Central memory CD8-positive, alpha-beta T cell (primary cell): Measurements from ENCODE around the gene SMIM45.
A peak's percentile ranks its signal among the peaks of the same experiment; 100 is the strongest.

ENCODE experiments used
- ATAC-seq: fragments of 150-1000 bp; cut with Tn5 transposase; replicated peaks from 2 replicates; pipeline ENCODE4 v1.10.0; 2022; ENCODE audit warnings: mild to moderate bottlenecking, moderate FRiP score, moderate number of reproducible peaks; ENCODE audit not compliant: poor library complexity, severe bottlenecking; ENCODE audit errors: extremely low read depth
- DNase-seq, 2 donors: peaks; one replicate each; pipeline ENCODE4 v3.0.0; 2021; ENCODE audit warnings: low spot score in 2 of 2
- H3K27ac Mint-ChIP-seq: one replicate; pipeline ENCODE4 v1.8.0; 2022; ENCODE audit warnings: low read depth, mild to moderate bottlenecking, moderate library complexity, mixed read lengths
- H3K27me3 Mint-ChIP-seq: one replicate; pipeline ENCODE4 v1.8.0; 2022; ENCODE audit warnings: mixed read lengths
- H3K36me3 Mint-ChIP-seq: one replicate; pipeline ENCODE4 v1.8.0; 2022; ENCODE audit warnings: mild to moderate bottlenecking, moderate library complexity, mixed read lengths; ENCODE audit not compliant: insufficient read depth
- H3K4me1 Mint-ChIP-seq: one replicate; pipeline ENCODE4 v1.8.0; 2022; ENCODE audit warnings: mixed read lengths
- H3K4me3 Mint-ChIP-seq: one replicate; pipeline ENCODE4 v1.8.0; 2022; ENCODE audit warnings: mild to moderate bottlenecking, moderate library complexity, mixed read lengths
- H3K9me3 Mint-ChIP-seq: one replicate; pipeline ENCODE4 v1.8.0; 2022; ENCODE audit warnings: mixed read lengths

Gene SMIM45

DNA sequence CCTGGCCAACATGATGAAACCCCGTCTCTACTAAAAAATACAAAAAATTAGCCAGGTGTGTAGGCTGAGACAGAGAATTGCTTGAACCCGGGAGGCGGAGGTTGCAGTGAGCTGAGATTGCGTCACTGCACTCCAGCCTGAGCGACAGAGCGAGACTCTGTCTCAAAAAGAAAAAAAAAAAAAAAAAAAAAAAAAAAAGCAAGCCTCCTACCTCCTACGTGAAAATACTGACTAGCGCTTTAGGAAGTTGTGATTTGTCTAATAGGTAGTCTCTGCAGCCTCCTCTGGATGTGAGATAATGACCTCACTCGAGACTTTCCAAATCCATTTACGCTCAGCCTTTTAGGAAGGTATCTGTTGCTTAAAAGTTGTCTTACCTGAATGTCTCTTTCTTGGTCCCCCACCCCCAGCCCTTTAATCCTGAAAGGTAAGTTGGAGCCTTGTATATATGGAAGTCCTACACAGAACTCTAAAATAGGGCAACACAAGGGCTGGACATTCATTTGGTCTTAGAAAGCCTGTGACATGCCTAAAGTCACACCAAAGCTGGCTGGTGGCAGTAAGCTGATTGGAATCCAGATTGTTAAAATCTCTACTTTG is 22.8 kb downstream of the SMIM45 start:
- Mint-ChIP-seq H3K27ac (no peak overlapping the region), H3K4me3 (no peak overlapping the region), H3K36me3 (peaks cover 2% of the 10 kb centered on the region), H3K4me1 (peaks cover 15% of the 10 kb centered on the region), H3K9me3 (no peaks in the 10 kb centered on the region), H3K27me3 (peaks cover 71% of the 10 kb centered on the region)
- ATAC-seq: no peak
- DNase-seq: no peak

DNA sequence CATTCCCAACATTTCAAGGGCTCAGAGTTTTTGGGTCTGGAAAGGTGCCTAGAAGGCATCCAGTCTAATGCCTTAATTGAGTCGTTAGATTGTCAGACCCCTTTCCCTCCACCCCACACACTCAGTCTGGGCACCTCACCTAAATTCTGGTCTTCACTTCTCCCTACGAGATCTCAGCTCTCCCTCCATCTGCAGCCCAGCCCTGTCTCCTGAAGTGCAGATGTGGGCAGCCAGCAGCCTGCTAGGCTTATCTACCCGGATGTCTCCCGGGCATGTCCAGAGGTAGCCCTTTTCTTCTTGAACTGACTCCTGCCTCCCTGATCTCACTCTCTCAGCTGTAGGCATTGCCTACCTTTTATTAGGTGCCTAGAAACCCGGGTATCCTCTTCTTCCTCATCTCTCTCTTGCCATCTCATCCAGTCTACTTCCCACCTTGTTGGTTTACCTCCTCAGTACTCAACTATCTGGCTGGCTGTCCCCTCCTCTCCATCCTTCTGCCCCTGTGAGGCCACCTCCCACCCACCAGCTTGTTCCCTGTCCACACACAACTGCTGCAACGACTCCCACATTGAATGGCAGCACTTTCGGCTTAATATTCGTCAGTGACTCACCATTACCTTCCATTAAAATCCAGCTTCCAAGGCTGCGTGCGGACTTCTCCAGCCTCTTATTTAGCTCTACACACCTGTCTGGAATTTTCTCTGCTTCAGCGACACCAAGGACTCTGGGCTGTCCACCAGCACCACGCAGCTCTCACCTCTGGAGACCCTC is 23.5 kb downstream of the SMIM45 start:
- no peaks in the 10 kb centered on the region for H3K9me3 Mint-ChIP-seq
- ATAC-seq (no peak), DNase-seq (no peak)
- H3K4me1 Mint-ChIP-seq: peaks cover 15% of the 10 kb centered on the region
- H3K36me3 Mint-ChIP-seq: peaks cover 2% of the 10 kb centered on the region
- peaks cover 71% of the 10 kb centered on the region for H3K27me3 Mint-ChIP-seq
- H3K4me3 Mint-ChIP-seq: peak overlapping the region; percentile 51
- no peak overlapping the region for H3K27ac Mint-ChIP-seq

DNA sequence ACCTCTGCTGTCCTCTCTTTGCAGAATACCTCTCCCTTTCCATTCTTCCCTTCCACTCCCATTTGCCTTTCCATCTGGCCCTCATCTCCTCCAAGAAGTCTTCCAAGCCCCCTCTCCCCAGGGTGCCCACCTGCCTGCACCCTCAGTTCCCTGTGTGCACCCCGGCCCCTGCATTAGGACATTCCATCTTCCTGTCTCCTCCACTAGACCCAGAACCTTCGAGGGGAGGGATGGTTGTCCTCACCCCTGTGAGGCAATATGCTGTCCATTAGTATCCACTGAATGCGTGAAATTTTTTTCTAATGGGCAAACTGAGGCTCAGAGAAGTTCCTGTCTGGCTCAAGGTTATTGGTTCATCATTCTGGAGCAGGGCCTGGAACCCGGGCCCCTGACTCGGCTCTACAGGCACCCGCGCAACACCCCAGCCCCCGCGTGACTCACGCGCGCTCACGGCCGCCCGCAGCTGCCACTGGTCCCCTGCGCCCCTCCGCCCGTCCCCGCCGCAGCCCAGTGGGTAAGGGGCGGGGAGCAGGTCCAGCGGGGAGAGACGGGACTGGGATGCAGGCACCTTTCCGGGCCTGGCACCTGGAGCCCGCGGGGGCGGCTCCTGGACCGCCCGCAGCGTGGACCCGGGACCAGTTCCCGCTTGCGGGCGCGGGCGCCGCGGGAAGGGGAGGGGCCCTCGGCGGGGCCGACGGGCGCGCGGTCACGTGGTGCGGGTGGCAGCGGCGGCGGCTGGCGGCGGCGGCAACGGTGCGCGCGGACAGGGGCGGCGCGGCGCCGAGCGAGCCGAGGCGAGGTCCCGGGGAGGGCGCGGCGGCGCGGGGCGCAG is 24.3 kb downstream of the SMIM45 start:
- H3K27me3 Mint-ChIP-seq: peaks cover 63% of the 10 kb centered on the region
- ATAC-seq: peak; percentile 68

DNA sequence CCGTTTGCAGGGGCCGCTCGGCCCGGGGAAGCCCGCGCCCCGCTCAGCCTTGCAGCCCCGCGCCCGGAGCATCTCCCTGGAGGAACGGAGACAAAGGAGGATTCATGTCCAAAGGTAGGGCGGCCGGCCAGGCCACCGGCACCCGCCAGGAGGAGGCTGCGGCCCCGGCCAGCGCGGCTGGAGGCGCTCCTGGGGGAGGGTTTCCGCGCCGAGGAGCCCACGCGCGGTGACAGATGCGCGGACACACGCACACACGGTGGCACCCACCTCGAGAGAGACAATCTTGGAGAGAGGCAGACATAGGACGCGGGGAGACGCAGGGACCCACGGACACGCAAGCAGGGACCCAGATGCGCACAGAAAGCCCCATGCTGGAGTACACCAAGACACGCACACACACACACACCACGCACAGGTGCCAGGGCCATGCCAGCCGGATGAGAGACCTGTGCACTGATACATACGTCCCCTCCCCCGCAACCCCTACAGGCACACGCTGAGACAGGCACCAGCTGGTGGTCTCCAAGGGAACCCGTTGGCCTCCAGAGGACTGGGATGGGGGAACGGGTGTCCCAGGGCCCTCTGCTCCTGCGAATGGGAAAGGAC is 25.1 kb downstream of the SMIM45 start:
- Mint-ChIP-seq H3K4me3 (peak overlapping the region; percentile 50), H3K9me3 (no peaks in the 10 kb centered on the region), H3K27ac (no peak overlapping the region), H3K4me1 (peaks cover 15% of the 10 kb centered on the region), H3K36me3 (peaks cover 2% of the 10 kb centered on the region), H3K27me3 (peaks cover 55% of the 10 kb centered on the region)
- DNase-seq (no peak), ATAC-seq (no peak)

More for the DNA sequence above, 24.3 kb downstream of the SMIM45 start:
- peak overlapping the region; percentile 51 for H3K4me3 Mint-ChIP-seq
- H3K4me1 Mint-ChIP-seq: peaks cover 15% of the 10 kb centered on the region
- H3K36me3 Mint-ChIP-seq: peaks cover 2% of the 10 kb centered on the region
- H3K9me3 Mint-ChIP-seq: no peaks in the 10 kb centered on the region
- no peak for DNase-seq
- no peak overlapping the region for H3K27ac Mint-ChIP-seq

DNA sequence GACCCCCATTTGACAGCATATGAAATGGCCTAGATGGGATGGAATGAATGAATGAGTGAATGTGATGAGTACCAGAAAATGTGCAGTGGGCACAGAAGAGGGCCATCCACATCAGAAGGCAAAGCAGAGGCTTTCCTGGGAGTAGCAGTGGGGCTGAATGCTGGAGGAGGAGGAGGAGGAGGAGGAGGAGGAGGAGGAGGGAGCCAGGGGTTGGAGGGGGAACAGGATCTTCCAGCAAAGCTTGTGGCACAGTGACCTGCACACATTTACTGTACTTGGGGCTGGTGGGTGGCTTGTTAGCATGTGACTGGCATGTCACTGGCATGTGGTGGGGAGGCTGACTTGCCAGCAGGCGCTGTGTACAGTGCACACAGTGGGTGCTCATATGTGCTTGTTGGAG is 26.8 kb downstream of the SMIM45 start:
- Mint-ChIP-seq H3K4me3 (no peak overlapping the region), H3K36me3 (peaks cover 2% of the 10 kb centered on the region), H3K4me1 (peaks cover 15% of the 10 kb centered on the region), H3K27ac (no peak overlapping the region), H3K27me3 (peaks cover 41% of the 10 kb centered on the region), H3K9me3 (no peaks in the 10 kb centered on the region)
- DNase-seq (no peak), ATAC-seq (no peak)

DNA sequence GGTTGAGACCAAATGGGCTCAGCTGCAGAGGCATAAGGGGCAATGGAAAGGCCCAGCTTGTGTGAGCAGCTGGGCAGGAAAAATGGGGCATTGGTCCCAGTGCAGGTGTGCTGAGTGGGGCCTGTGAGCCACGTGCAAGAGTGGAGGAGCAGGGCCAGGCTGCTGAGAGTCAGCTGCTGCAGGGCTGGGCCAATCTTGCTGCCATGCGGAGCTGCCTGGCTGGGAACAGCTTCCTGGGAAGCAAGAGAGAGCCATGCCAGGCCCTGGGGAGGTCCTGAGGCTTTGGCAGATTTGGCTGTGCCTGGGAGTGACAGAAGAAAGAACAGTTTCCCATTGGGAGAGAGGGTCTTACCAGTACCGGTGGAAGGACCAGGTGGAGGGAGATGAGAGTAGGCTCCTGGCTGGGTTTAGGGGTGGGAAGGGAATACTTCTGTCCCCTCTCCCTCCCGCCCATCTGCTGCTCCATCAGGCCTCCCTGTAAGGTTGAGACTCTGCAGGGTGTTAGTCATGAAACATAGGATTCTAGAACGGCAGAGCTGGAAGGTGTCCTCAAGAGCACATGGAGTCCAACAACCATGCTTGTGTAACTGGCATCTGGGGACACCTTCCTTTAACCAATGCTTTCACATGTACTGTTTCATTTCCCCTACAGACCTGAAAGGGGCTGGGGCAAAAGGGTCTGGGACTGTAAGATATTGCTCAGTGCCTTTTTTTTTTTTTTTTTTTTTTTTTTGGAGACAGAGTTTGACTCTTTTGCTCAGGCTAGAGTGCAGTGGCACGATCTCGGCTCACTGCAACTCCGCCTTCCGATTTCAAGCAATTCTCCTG is 27.7 kb downstream of the SMIM45 start:
- H3K4me3 Mint-ChIP-seq: no peak overlapping the region
- H3K4me1 Mint-ChIP-seq: peaks cover 15% of the 10 kb centered on the region
- DNase-seq (no peak), ATAC-seq (no peak)
- H3K27ac Mint-ChIP-seq: no peak overlapping the region
- H3K36me3 Mint-ChIP-seq: peaks cover 2% of the 10 kb centered on the region
- H3K9me3 Mint-ChIP-seq: no peaks in the 10 kb centered on the region
- H3K27me3 Mint-ChIP-seq: peaks cover 41% of the 10 kb centered on the region

DNA sequence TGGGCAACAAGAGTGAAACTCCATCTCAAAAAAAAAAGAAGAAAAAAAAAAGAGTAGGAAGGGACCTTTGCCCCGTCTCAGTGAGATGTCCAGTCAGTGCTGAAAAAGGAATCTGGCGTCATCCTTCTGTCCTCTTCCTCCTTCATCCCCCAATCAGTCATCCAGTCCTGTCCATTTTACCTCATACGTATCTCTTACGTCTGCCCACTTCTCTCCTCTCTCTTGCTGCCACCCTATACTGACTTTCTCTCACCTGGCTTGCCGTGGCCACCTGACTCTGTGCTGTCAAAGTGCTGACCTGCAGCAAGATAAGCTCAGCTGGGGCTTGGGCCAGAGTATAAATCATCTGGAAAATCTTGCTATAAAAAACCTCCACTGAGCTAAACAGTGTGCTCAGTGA is 30.9 kb downstream of the SMIM45 start:
- Mint-ChIP-seq H3K4me3 (no peak overlapping the region), H3K4me1 (no peaks in the 10 kb centered on the region), H3K27me3 (peaks cover 19% of the 10 kb centered on the region), H3K36me3 (peaks cover 2% of the 10 kb centered on the region), H3K9me3 (no peaks in the 10 kb centered on the region), H3K27ac (no peak overlapping the region)
- DNase-seq (no peak), ATAC-seq (no peak)

DNA sequence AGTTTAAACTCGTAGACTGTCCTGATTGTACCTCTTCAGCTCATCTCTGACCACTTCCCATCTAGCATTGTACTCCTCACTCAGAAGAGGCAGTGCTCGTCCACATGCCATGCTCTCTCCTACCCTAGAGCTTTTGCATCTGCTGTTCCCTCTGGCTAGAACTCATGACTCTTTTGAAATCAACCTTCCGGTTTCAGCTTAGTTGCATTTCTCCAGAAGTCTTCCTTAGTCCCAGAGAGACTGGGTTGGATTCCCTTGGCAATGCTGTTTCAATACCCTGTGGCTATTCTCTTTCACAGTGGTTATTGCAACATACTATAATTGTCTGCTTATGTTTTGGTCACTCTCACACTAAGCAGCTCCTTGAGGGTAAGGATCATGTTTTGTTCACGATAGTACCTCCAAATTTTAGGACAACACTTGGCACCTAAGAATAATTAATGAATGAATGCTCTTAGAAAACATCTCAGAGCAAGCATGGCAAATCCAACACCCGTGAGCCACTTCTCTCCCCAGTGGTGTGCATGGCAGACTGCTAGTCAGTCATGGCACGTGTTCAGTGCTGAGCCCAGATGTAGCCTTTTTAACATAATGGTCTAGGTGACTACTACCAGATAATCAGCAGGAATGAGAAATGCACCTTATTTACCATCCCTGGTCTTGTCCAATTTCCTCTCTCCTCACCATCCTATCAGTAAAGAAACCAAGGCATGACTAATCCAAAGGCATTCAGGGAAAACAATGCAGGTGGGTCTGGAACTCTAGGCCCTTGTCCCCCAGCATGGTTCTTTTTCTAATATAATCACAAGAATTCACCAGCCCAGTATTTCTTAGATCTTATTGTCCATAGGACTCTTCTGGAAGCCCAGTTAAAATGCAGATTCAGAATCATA is 31.8 kb downstream of the SMIM45 start:
- Mint-ChIP-seq H3K27me3 (peaks cover 19% of the 10 kb centered on the region), H3K9me3 (no peaks in the 10 kb centered on the region), H3K4me3 (no peak overlapping the region), H3K4me1 (no peaks in the 10 kb centered on the region), H3K36me3 (peaks cover 2% of the 10 kb centered on the region), H3K27ac (no peak overlapping the region)
- ATAC-seq: no peak
- no peak for DNase-seq

DNA sequence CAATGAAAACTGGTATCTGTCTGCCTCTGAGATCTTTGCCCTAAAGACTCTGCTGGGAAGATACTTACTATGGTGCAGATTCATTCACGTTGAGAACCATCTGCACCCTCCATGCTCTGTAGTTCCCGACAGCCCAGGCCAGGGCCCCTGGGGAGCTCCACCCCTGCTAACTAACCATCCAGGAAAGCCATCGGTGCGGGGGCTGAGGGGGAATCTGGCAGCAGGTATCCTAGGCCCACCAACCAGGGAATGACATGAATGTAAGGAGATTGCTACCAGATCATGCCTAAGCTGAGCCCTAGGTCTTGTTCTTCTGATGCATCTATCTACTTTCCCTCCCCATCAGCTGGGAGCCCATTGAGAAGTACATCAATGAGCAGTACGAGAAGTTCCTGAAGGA is 35.3 kb downstream of the SMIM45 start:
- no peaks in the 10 kb centered on the region for H3K9me3 Mint-ChIP-seq
- no peak for ATAC-seq

DNA sequence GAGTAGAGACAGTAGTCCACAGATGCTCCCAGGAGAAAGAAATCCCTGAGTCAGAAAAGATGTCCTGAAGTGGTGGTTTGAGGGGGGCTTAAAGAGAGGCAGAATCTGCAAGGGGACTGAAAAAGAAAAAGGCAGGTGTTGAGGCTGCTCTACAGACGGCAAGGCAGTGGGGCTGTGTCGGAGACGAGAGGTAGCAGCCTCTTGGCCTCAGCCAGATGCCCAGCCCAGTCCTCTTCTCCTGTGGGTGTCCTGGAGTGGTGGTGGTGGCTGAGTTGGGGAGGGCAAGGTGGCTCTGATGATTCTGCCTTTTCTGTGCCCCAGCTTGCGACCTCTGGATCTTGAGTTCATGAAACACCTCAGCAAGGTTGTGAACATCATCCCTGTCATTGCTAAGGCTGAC is 37.3 kb downstream of the SMIM45 start:
- H3K36me3 Mint-ChIP-seq: peaks cover 2% of the 10 kb centered on the region
- no peaks in the 10 kb centered on the region for H3K4me1 Mint-ChIP-seq

More for the DNA sequence above, 35.3 kb downstream of the SMIM45 start:
- Mint-ChIP-seq H3K4me1 (no peaks in the 10 kb centered on the region), H3K36me3 (peaks cover 2% of the 10 kb centered on the region), H3K27me3 (peaks cover 18% of the 10 kb centered on the region), H3K27ac (no peak overlapping the region), H3K4me3 (no peak overlapping the region)
- DNase-seq: no peak

DNA sequence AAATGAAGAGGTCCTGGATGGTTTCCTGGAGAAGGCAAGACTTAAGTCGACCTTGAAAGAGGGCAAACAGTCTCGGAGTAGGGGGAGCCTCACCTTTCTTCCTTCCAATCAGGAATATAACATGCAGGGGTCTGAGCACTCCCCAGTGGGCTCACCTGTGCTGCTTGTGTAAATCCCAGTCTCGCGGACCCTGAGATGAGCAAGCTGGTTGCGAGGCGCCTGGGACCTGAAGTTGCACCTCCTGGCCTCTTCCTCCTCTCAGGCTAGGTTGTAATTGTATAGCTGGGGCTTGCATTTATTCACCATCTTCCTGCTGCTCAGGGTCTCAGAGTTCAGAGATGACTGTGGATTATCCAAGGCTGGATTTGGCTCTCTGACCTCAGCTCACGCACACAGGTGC is 39.2 kb downstream of the SMIM45 start:
- Mint-ChIP-seq H3K9me3 (no peaks in the 10 kb centered on the region), H3K36me3 (peaks cover 2% of the 10 kb centered on the region), H3K4me3 (no peak overlapping the region), H3K4me1 (no peaks in the 10 kb centered on the region), H3K27ac (no peak overlapping the region), H3K27me3 (peaks cover 18% of the 10 kb centered on the region)
- ATAC-seq: no peak
- no peak for DNase-seq

More for the DNA sequence above, 37.3 kb downstream of the SMIM45 start:
- no peaks in the 10 kb centered on the region for H3K9me3 Mint-ChIP-seq
- no peak for DNase-seq
- H3K27ac Mint-ChIP-seq: no peak overlapping the region
- H3K4me3 Mint-ChIP-seq: no peak overlapping the region
- peaks cover 18% of the 10 kb centered on the region for H3K27me3 Mint-ChIP-seq
- no peak for ATAC-seq
